OCI-LY1 (cell line): ENCODE data around the gene SUN1.
"Not testable (repeated sequence)": the region's sequence is repeated elsewhere in the genome, so short reads cannot be mapped to it uniquely, and the experiment has no call there.

Experiments
- H2AFZ ChIP-seq: fragments of 200-600 bp; sonication (generic), shearing (Covaris generic); 2 replicates; pipeline ENCODE4 v1.6.0; 2014; ENCODE audit warnings: antibody characterized with exemption, mild to moderate bottlenecking, low read length
- H3F3A ChIP-seq: fragments of 200-600 bp; sonication (generic), shearing (Covaris generic); 2 replicates; pipeline ENCODE4 v1.6.0; 2014; ENCODE audit warnings: mild to moderate bottlenecking, antibody characterized with exemption, low read length, moderate library complexity; ENCODE audit not compliant: insufficient read depth
- H3K27ac ChIP-seq: fragments of 200-600 bp; sonication (generic); 2 replicates; pipeline ENCODE4 v1.5.1; 2014; ENCODE audit warnings: low read length, mixed run types, mild to moderate bottlenecking, low read depth; ENCODE audit not compliant: poor library complexity, severe bottlenecking
- H3K27me3 ChIP-seq: fragments of 200-600 bp; sonication (generic); 2 replicates; pipeline ENCODE4 v1.6.0; 2014; ENCODE audit warnings: antibody characterized with exemption, mild to moderate bottlenecking, low read length, moderate library complexity; ENCODE audit not compliant: insufficient read depth
- H3K36me3 ChIP-seq: fragments of 200-600 bp; sonication (generic); 2 replicates; pipeline ENCODE4 v1.6.1; 2014; ENCODE audit warnings: mild to moderate bottlenecking, antibody characterized with exemption, low read length, moderate library complexity, mixed read lengths; ENCODE audit not compliant: insufficient read depth
- H3K4me1 ChIP-seq: fragments of 200-600 bp; sonication (generic); 2 replicates; pipeline ENCODE4 v1.5.1; 2014; ENCODE audit warnings: mild to moderate bottlenecking, low read length, moderate library complexity; ENCODE audit not compliant: insufficient read depth, severe bottlenecking
- H3K4me2 ChIP-seq: fragments of 200-600 bp; sonication (generic), shearing (Covaris generic); 2 replicates; pipeline ENCODE4 v1.6.1; 2014; ENCODE audit warnings: low read length
- H3K4me3 ChIP-seq: fragments of 200-600 bp; sonication (generic); 2 replicates; pipeline ENCODE4 v1.5.1; 2014; ENCODE audit warnings: low read length, low read depth, mild to moderate bottlenecking, mixed read lengths; ENCODE audit not compliant: poor library complexity, severe bottlenecking
- H3K79me2 ChIP-seq: fragments of 200-600 bp; shearing (Covaris generic); 2 replicates; pipeline ENCODE4 v1.6.1; 2016; ENCODE audit warnings: mixed run types, low read length, mixed read lengths; ENCODE audit not compliant: insufficient read depth
- H3K9ac ChIP-seq: fragments of 200-600 bp; sonication (generic), shearing (Covaris generic); 2 replicates; pipeline ENCODE4 v1.6.1; 2014; ENCODE audit warnings: mild to moderate bottlenecking, low read length, mixed read lengths
- H3K9me2 ChIP-seq: fragments of 200-600 bp; sonication (generic), shearing (Covaris generic); 2 replicates; pipeline ENCODE4 v1.6.1; 2014; ENCODE audit warnings: low read depth, mild to moderate bottlenecking, low read length, mixed read lengths
- H3K9me3 ChIP-seq: fragments of 200-600 bp; shearing (Covaris generic); 2 replicates; pipeline ENCODE4 v1.6.1; 2014; ENCODE audit warnings: low read length, mixed read lengths
- H4K20me1 ChIP-seq: fragments of 200-600 bp; sonication (generic), shearing (Covaris generic); 2 replicates; pipeline ENCODE4 v1.6.0; 2016; ENCODE audit warnings: mild to moderate bottlenecking, low read length; ENCODE audit not compliant: insufficient read depth
- EZH2 ChIP-seq: fragments of 200-600 bp; sonication (generic), shearing (Covaris generic); IDR thresholded peaks from 2 replicates; pipeline ENCODE4 v1.8.0; 2017; ENCODE audit warnings: borderline replicate concordance, mixed run types, mild to moderate bottlenecking, antibody characterized with exemption, low read length, moderate library complexity, mixed read lengths
- TF ChIP-seq, protein P1 (sequence below): fragments of 200-600 bp; sonication (generic), shearing (Covaris generic); IDR thresholded peaks from 2 replicates; pipeline ENCODE4 v1.5.1; 2017; ENCODE audit warnings: mild to moderate bottlenecking, antibody characterized with exemption, low read length, moderate library complexity, mixed read lengths

Gene SUN1

DNA sequence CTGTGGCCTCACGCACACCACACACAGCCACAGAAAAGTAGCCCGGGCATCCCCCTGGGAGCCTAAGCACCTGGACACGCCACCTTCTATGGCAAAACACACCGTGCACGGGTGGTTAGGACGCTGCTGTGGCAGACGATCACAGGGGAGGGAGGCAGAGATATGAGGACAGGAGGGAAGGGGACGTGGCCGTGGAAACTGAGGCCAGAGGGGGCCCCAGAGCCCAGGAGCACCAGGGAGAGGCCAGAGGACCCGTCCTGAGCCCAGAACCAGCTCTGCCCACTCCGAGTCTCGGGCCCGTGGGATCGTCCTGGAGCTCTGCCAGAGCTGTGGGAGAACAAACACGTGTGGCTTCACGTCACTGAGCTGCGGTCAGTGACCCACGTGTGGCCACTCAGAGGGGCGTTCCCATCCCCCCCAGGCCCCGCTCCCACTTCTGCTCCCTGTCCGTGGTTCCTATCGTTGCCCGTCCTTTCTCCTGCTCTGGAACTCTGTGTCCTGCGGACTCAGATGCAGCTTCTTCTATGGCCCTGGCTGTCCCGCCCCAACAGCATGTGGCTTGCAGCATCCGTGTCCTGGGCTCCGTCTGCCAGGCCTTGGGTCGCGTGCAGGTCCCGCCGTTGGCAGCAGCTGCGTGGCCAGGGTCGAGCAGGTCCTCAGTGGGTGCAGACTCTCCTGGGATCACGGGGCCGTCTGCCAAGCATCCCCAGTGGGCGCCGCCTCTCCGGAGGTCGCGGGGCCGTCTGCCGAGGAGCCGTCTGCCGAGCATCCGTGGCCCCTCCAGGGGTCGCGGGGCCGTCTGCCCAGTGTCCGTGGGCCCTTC, 75.1 kb downstream of the SUN1 start:
- peaks cover 6% of the 10 kb centered on the region; the same call in 1 of the 2 replicates for H3K27me3 ChIP-seq
- H4K20me1 ChIP-seq, result no peaks in the 10 kb centered on the region
- no peak overlapping the region for H3K9ac ChIP-seq
- no peaks in the 10 kb centered on the region for H3F3A ChIP-seq
- no peaks in the 10 kb centered on the region for H3K9me2 ChIP-seq
- no peak overlapping the region for H3K4me2 ChIP-seq
- H3K79me2 ChIP-seq, result no peaks in the 10 kb centered on the region
- no peak overlapping the region for H2AFZ ChIP-seq
- TF ChIP-seq, protein P1, sequence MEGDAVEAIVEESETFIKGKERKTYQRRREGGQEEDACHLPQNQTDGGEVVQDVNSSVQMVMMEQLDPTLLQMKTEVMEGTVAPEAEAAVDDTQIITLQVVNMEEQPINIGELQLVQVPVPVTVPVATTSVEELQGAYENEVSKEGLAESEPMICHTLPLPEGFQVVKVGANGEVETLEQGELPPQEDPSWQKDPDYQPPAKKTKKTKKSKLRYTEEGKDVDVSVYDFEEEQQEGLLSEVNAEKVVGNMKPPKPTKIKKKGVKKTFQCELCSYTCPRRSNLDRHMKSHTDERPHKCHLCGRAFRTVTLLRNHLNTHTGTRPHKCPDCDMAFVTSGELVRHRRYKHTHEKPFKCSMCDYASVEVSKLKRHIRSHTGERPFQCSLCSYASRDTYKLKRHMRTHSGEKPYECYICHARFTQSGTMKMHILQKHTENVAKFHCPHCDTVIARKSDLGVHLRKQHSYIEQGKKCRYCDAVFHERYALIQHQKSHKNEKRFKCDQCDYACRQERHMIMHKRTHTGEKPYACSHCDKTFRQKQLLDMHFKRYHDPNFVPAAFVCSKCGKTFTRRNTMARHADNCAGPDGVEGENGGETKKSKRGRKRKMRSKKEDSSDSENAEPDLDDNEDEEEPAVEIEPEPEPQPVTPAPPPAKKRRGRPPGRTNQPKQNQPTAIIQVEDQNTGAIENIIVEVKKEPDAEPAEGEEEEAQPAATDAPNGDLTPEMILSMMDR, result no peak
- TF ChIP-seq EZH2, result no peak
- H3K9me3 ChIP-seq, result no peaks in the 10 kb centered on the region
- H3K36me3 ChIP-seq, result no peaks in the 10 kb centered on the region
- H3K4me3 ChIP-seq, result no peak overlapping the region
- H3K27ac ChIP-seq, result no peak overlapping the region
- H3K4me1 ChIP-seq, result no peaks in the 10 kb centered on the region

DNA sequence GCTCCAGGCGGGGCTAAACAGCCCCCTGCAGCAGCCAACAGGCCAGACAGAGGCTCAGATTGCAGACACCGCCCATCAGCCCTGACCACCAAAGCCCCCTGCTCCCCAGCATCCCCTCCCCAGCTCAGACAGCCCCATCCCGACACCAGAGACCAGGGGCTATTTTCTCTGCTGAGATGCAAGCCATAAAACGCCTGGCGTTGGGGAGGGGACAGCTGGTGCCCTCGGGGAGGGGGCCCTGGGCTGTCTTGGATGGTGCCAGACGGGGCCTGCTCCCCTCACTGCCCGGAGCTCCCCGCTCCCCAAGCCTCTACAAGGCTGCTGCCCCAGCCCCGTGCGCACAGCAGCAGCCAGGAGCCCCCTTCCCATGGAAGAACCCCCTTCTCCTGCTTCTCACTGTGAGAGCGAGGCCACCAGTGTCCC, 75.9 kb downstream of the SUN1 start:
- H3K27me3 ChIP-seq, result peaks cover under 1% of the 10 kb centered on the region; the same call in 1 of the 2 replicates
- TF ChIP-seq, protein P1, result no peak
- TF ChIP-seq EZH2, result no peak
- no peaks in the 10 kb centered on the region for H3K9me2 ChIP-seq
- no peak overlapping the region for H3K27ac ChIP-seq
- no peaks in the 10 kb centered on the region for H3F3A ChIP-seq
- H4K20me1 ChIP-seq, result no peaks in the 10 kb centered on the region
- no peaks in the 10 kb centered on the region for H3K36me3 ChIP-seq
- no peak overlapping the region for H3K4me2 ChIP-seq
- no peak overlapping the region for H3K4me3 ChIP-seq
- no peak overlapping the region for H2AFZ ChIP-seq
- no peaks in the 10 kb centered on the region for H3K79me2 ChIP-seq
- H3K4me1 ChIP-seq, result no peaks in the 10 kb centered on the region
- H3K9me3 ChIP-seq, result no peaks in the 10 kb centered on the region
- H3K9ac ChIP-seq, result no peak overlapping the region

DNA sequence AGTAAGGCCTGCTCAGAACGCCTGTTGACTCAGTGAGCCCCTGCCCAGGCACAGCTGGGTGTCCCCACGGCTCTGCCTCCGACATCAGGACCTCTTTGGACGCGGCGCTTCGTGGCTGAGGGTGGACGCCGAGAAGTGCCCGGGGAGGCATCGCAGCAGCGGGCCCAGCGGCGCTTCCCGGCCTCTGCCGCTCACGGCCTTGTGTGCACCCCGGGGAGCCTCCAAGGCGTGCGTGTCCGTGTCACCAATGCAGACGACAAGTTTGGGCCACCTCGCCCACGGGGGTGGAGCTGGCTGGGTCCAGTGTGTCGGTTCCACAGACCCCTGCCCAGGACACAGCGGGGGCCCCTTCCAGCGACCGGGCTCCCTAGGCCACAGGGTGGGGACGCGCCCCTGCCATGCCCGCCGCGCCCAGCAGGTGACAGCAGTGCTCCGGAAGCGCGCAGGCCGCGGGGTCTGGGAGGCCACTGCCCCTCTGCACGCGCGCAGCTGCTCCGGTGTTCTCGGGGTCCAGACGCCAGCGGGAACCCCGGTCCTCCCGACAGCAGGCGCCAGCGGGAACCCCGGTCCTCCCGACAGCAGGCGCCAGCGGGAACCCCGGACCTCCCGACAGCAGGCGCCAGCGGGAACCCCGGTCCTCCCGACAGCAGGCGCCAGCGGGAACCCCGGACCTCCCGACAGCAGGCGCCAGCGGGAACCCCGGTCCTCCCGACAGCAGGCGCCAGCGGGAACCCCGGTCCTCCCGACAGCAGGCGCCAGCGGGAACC, 76.5 kb downstream of the SUN1 start:
- H3K4me2 ChIP-seq, H3K9me2 ChIP-seq, H3F3A ChIP-seq, H3K27ac ChIP-seq, H3K79me2 ChIP-seq, H3K9ac ChIP-seq, H4K20me1 ChIP-seq, H3K9me3 ChIP-seq, H3K4me3 ChIP-seq, H3K36me3 ChIP-seq, H3K27me3 ChIP-seq, H2AFZ ChIP-seq, H3K4me1 ChIP-seq: not testable (repeated sequence)
- TF ChIP-seq, protein P1, result peak; percentile 34; the same call in 1 of the 2 replicates
